ENCODE data around the gene DVL1. TPM values are rescaled to one million over a fixed set of nuclear protein-coding genes. Genes with fewer than 3 reads are reported as not detected.

Gene DVL1
- total RNA-seq, 1 experiment from 2014 or later = 91.4 TPM

GRCh38 chr1:1291023-1291528, 58.1 kb downstream of the DVL1 start (continued):
- TF ChIP-seq PRDM15 (CRISPR knock-in tag; IDR thresholded peaks at IDR 0.05) (no peak), NR3C1 (CRISPR knock-in tag; conservative IDR thresholded peaks at IDR 0.05; ENCODE audit: low read depth) (no peak), JUN (CRISPR knock-in tag; IDR thresholded peaks at IDR 0.05) (no peak), MYBL2 (CRISPR knock-in tag; IDR thresholded peaks at IDR 0.05) (no peak), ATF1 (CRISPR knock-in tag; IDR thresholded peaks at IDR 0.05) (no peak)
- TF ChIP-seq, protein P1, sequence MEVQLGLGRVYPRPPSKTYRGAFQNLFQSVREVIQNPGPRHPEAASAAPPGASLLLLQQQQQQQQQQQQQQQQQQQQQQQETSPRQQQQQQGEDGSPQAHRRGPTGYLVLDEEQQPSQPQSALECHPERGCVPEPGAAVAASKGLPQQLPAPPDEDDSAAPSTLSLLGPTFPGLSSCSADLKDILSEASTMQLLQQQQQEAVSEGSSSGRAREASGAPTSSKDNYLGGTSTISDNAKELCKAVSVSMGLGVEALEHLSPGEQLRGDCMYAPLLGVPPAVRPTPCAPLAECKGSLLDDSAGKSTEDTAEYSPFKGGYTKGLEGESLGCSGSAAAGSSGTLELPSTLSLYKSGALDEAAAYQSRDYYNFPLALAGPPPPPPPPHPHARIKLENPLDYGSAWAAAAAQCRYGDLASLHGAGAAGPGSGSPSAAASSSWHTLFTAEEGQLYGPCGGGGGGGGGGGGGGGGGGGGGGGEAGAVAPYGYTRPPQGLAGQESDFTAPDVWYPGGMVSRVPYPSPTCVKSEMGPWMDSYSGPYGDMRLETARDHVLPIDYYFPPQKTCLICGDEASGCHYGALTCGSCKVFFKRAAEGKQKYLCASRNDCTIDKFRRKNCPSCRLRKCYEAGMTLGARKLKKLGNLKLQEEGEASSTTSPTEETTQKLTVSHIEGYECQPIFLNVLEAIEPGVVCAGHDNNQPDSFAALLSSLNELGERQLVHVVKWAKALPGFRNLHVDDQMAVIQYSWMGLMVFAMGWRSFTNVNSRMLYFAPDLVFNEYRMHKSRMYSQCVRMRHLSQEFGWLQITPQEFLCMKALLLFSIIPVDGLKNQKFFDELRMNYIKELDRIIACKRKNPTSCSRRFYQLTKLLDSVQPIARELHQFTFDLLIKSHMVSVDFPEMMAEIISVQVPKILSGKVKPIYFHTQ (CRISPR knock-in tag; IDR thresholded peaks at IDR 0.05) = no peak
- TF ChIP-seq, protein P2, sequence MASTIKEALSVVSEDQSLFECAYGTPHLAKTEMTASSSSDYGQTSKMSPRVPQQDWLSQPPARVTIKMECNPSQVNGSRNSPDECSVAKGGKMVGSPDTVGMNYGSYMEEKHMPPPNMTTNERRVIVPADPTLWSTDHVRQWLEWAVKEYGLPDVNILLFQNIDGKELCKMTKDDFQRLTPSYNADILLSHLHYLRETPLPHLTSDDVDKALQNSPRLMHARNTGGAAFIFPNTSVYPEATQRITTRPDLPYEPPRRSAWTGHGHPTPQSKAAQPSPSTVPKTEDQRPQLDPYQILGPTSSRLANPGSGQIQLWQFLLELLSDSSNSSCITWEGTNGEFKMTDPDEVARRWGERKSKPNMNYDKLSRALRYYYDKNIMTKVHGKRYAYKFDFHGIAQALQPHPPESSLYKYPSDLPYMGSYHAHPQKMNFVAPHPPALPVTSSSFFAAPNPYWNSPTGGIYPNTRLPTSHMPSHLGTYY (CRISPR knock-in tag; IDR thresholded peaks at IDR 0.05) = no peak
- TF ChIP-seq, protein P3, sequence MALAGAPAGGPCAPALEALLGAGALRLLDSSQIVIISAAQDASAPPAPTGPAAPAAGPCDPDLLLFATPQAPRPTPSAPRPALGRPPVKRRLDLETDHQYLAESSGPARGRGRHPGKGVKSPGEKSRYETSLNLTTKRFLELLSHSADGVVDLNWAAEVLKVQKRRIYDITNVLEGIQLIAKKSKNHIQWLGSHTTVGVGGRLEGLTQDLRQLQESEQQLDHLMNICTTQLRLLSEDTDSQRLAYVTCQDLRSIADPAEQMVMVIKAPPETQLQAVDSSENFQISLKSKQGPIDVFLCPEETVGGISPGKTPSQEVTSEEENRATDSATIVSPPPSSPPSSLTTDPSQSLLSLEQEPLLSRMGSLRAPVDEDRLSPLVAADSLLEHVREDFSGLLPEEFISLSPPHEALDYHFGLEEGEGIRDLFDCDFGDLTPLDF (CRISPR knock-in tag; IDR thresholded peaks at IDR 0.05) = no peak

DNA sequence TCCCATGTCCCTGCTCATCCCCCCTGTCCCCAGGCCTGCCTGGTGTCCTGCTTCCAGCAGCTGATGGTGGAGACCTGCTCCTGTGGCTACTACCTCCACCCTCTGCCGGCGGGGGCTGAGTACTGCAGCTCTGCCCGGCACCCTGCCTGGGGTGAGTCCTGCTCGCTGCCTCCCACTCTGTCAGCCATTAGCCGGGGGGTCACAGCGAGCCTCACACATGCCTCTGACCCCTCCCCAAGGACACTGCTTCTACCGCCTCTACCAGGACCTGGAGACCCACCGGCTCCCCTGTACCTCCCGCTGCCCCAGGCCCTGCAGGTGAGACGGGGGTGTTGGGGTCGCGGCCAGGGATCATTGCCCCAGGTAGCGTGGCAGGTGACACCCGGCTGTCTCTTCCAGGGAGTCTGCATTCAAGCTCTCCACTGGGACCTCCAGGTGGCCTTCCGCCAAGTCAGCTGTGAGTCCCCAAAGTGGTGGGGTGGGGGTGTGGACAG, 58.9 kb downstream of the DVL1 start:
- H3K27me3 Mint-ChIP-seq (ENCODE audit: low read depth) = no peaks in the 10 kb centered on the region
- no peak overlapping the region for H3K27ac Mint-ChIP-seq
- H3K4me1 Mint-ChIP-seq = peaks cover 4% of the 10 kb centered on the region; the same call in 1 of the 2 replicates
- H3K36me3 Mint-ChIP-seq = no peaks in the 10 kb centered on the region
- TF ChIP-seq TCF7 (CRISPR knock-in tag; IDR thresholded peaks at IDR 0.05; ENCODE audit: low read depth) (peak; percentile 11; the same call in 1 of the 2 replicates), OVOL2 (CRISPR knock-in tag; IDR thresholded peaks at IDR 0.05; ENCODE audit: borderline replicate concordance) (no peak), FOXP1 (CRISPR knock-in tag; IDR thresholded peaks at IDR 0.05; ENCODE audit: borderline replicate concordance) (0 out of 2 replicates have a peak, but pooled peaks have one; percentile 36)
- TF ChIP-seq, protein P4, sequence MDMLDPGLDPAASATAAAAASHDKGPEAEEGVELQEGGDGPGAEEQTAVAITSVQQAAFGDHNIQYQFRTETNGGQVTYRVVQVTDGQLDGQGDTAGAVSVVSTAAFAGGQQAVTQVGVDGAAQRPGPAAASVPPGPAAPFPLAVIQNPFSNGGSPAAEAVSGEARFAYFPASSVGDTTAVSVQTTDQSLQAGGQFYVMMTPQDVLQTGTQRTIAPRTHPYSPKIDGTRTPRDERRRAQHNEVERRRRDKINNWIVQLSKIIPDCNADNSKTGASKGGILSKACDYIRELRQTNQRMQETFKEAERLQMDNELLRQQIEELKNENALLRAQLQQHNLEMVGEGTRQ (CRISPR knock-in tag; IDR thresholded peaks at IDR 0.05) = no peak
- TF ChIP-seq, protein P5, sequence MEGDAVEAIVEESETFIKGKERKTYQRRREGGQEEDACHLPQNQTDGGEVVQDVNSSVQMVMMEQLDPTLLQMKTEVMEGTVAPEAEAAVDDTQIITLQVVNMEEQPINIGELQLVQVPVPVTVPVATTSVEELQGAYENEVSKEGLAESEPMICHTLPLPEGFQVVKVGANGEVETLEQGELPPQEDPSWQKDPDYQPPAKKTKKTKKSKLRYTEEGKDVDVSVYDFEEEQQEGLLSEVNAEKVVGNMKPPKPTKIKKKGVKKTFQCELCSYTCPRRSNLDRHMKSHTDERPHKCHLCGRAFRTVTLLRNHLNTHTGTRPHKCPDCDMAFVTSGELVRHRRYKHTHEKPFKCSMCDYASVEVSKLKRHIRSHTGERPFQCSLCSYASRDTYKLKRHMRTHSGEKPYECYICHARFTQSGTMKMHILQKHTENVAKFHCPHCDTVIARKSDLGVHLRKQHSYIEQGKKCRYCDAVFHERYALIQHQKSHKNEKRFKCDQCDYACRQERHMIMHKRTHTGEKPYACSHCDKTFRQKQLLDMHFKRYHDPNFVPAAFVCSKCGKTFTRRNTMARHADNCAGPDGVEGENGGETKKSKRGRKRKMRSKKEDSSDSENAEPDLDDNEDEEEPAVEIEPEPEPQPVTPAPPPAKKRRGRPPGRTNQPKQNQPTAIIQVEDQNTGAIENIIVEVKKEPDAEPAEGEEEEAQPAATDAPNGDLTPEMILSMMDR (IDR thresholded peaks at IDR 0.05) = peak; percentile 72
- POLR2A ChIA-PET = no interaction called here
- CTCF ChIA-PET = interaction anchor here (0.6 to 4.3 kb wide), 21 partner anchors 8 to 306 kb away, joined by 3 to 81 read pairs (median 5); partner anchors contain the start of genes B3GALT6, SCNN1D, SDF4 and UBE2J2
- peak; percentile 25 for ATAC-seq
- peak; percentile 88 for DNase-seq (ENCODE audit: low spot score)
- no peak overlapping the region for H3K4me3 Mint-ChIP-seq
- H3K9me3 Mint-ChIP-seq = no peaks in the 10 kb centered on the region

Measured in WTC11 (cell line).